ENCODE measurements around the gene R3HDM2.

R3HDM2 gene

GRCh38 chr12:57397441-57397840 lies 33.4 kb downstream of the R3HDM2 start:
- Histone ChIP-seq H3K4me2 (ENCODE audit: low read depth, low read length, poor library complexity, severe bottlenecking) (no peak overlapping the region), H2AFZ (ENCODE audit: low read length) (no peak overlapping the region), H3K36me3 (ENCODE audit: insufficient read depth, low read length) (peaks cover 12% of the 10 kb centered on the region; the same call in 1 of the 2 replicates), H3K4me1 (ENCODE audit: insufficient read depth, low read length, poor library complexity, severe bottlenecking) (no peaks in the 10 kb centered on the region), H3K4me3 (ENCODE audit: low read length, poor library complexity, severe bottlenecking) (no peak overlapping the region), H3K9ac (ENCODE audit: low read depth, low read length, poor library complexity, severe bottlenecking) (no peak overlapping the region), H3K79me2 (ENCODE audit: insufficient read depth, low read length) (no peaks in the 10 kb centered on the region), H3K27me3 (ENCODE audit: insufficient read depth, low read length, poor library complexity, severe bottlenecking) (no peaks in the 10 kb centered on the region), H4K20me1 (ENCODE audit: insufficient read depth, low read length, poor library complexity, severe bottlenecking) (no peaks in the 10 kb centered on the region), H3K9me2 (replicated peaks; ENCODE audit: low read depth, low read length) (no peaks in the 10 kb centered on the region), H3K9me3 (ENCODE audit: insufficient read depth, low read depth, low read length) (no peaks in the 10 kb centered on the region), H3F3A (ENCODE audit: low read depth) (no peaks in the 10 kb centered on the region)
- no peak for TF ChIP-seq EZH2phosphoT487 (IDR thresholded peaks at IDR 0.05; ENCODE audit: borderline replicate concordance)
- TF ChIP-seq CTCF (conservative IDR thresholded peaks at IDR 0.05; ENCODE audit: low read length), result no peak; the same call in 1 of the 2 replicates

GRCh38 chr12:57395121-57395520 lies 35.7 kb downstream of the R3HDM2 start:
- Histone ChIP-seq H4K20me1 (ENCODE audit: insufficient read depth, low read length, poor library complexity, severe bottlenecking) (no peaks in the 10 kb centered on the region), H3K79me2 (ENCODE audit: insufficient read depth, low read length) (no peaks in the 10 kb centered on the region), H3K9me3 (ENCODE audit: insufficient read depth, low read depth, low read length) (no peaks in the 10 kb centered on the region), H3K9me2 (replicated peaks; ENCODE audit: low read depth, low read length) (no peaks in the 10 kb centered on the region), H3K4me3 (ENCODE audit: low read length, poor library complexity, severe bottlenecking) (no peak overlapping the region), H3F3A (ENCODE audit: low read depth) (no peaks in the 10 kb centered on the region), H2AFZ (ENCODE audit: low read length) (no peak overlapping the region), H3K9ac (ENCODE audit: low read depth, low read length, poor library complexity, severe bottlenecking) (no peak overlapping the region), H3K36me3 (ENCODE audit: insufficient read depth, low read length) (peaks cover 12% of the 10 kb centered on the region; the same call in 1 of the 2 replicates), H3K4me1 (ENCODE audit: insufficient read depth, low read length, poor library complexity, severe bottlenecking) (no peaks in the 10 kb centered on the region), H3K4me2 (ENCODE audit: low read depth, low read length, poor library complexity, severe bottlenecking) (no peak overlapping the region), H3K27me3 (ENCODE audit: insufficient read depth, low read length, poor library complexity, severe bottlenecking) (no peaks in the 10 kb centered on the region)
- TF ChIP-seq CTCF (conservative IDR thresholded peaks at IDR 0.05; ENCODE audit: low read length), result no peak

- no peak overlapping the region for H3K9ac ChIP-seq (ENCODE audit: low read depth, low read length, poor library complexity, severe bottlenecking)
- no peaks in the 10 kb centered on the region for H3K4me1 ChIP-seq (ENCODE audit: insufficient read depth, low read length, poor library complexity, severe bottlenecking)
- H3K27me3 ChIP-seq (ENCODE audit: insufficient read depth, low read length, poor library complexity, severe bottlenecking), result no peaks in the 10 kb centered on the region
- peaks cover 8% of the 10 kb centered on the region; the same call in 1 of the 2 replicates for H3K36me3 ChIP-seq (ENCODE audit: insufficient read depth, low read length)
- H3K9me2 ChIP-seq (replicated peaks; ENCODE audit: low read depth, low read length), result no peaks in the 10 kb centered on the region
- no peaks in the 10 kb centered on the region for H4K20me1 ChIP-seq (ENCODE audit: insufficient read depth, low read length, poor library complexity, severe bottlenecking)
- no peak overlapping the region for H3K4me3 ChIP-seq (ENCODE audit: low read length, poor library complexity, severe bottlenecking)
- no peak overlapping the region for H2AFZ ChIP-seq (ENCODE audit: low read length)
- no peaks in the 10 kb centered on the region for H3K9me3 ChIP-seq (ENCODE audit: insufficient read depth, low read depth, low read length)
- H3K4me2 ChIP-seq (ENCODE audit: low read depth, low read length, poor library complexity, severe bottlenecking), result no peak overlapping the region
- no peaks in the 10 kb centered on the region for H3F3A ChIP-seq (ENCODE audit: low read depth)
- no peaks in the 10 kb centered on the region for H3K79me2 ChIP-seq (ENCODE audit: insufficient read depth, low read length)
- TF ChIP-seq EZH2phosphoT487 (IDR thresholded peaks at IDR 0.05; ENCODE audit: borderline replicate concordance), result no peak
Observed at GRCh38 chr12:57390174-57390573, 40.7 kb downstream of the R3HDM2 start.

GRCh38 chr12:57389033-57389432 lies 41.8 kb downstream of the R3HDM2 start:
- Histone ChIP-seq H2AFZ (ENCODE audit: low read length) (no peak overlapping the region), H3K4me1 (ENCODE audit: insufficient read depth, low read length, poor library complexity, severe bottlenecking) (no peaks in the 10 kb centered on the region), H3K79me2 (ENCODE audit: insufficient read depth, low read length) (no peaks in the 10 kb centered on the region), H3K4me3 (ENCODE audit: low read length, poor library complexity, severe bottlenecking) (no peak overlapping the region), H4K20me1 (ENCODE audit: insufficient read depth, low read length, poor library complexity, severe bottlenecking) (no peaks in the 10 kb centered on the region), H3F3A (ENCODE audit: low read depth) (no peaks in the 10 kb centered on the region), H3K36me3 (ENCODE audit: insufficient read depth, low read length) (peaks cover 6% of the 10 kb centered on the region; the same call in 1 of the 2 replicates), H3K9me2 (replicated peaks; ENCODE audit: low read depth, low read length) (no peaks in the 10 kb centered on the region), H3K9ac (ENCODE audit: low read depth, low read length, poor library complexity, severe bottlenecking) (no peak overlapping the region), H3K27me3 (ENCODE audit: insufficient read depth, low read length, poor library complexity, severe bottlenecking) (no peaks in the 10 kb centered on the region), H3K4me2 (ENCODE audit: low read depth, low read length, poor library complexity, severe bottlenecking) (no peak overlapping the region), H3K9me3 (ENCODE audit: insufficient read depth, low read depth, low read length) (no peaks in the 10 kb centered on the region)
- TF ChIP-seq EZH2phosphoT487 (IDR thresholded peaks at IDR 0.05; ENCODE audit: borderline replicate concordance), result no peak
- TF ChIP-seq CTCF (conservative IDR thresholded peaks at IDR 0.05; ENCODE audit: low read length), result no peak
